T-helper 22 cell (primary cell): ENCODE data around the gene OR2T2.
"Not testable (repeated sequence)": the region's sequence is repeated elsewhere in the genome, so short reads cannot be mapped to it uniquely, and the experiment has no call there.

Source experiments
- DNase-seq: peaks from one replicate; pipeline ENCODE4 v3.0.0-alpha.2; 2020; ENCODE audit warnings: low read depth

Gene OR2T2

DNA sequence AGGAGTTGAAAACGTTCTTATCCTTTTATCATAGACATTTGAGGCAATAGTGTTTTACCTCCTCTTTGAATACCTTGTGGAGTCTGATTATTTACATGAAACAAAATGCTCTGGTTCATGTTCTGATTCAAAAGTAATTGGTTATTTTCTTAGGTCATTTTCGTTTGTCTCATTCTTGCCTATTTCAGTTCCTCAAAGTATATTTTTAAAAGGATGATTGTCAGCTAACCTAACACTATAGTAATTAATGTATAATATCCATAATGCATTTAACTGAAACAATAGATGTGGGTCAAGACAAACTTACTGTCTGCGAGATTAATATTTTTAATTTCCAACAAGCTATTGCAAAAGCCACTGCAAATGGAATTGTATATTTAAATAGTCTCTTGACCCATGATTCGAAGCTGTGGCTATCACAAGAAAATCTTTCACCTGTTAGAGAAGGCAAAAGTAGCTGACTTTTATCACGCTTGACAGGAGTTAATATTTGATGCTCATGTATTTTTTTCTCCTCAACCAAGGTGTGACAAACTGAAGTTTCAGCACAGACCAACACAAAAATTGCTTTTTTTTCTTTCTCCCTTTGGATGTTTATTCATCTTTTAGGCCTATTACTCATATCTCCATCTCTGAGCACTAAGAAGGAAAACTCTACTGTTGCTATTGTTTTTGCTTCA, 5.2 kb downstream of the OR2T2 start:
- not testable (repeated sequence) for DNase-seq

DNA sequence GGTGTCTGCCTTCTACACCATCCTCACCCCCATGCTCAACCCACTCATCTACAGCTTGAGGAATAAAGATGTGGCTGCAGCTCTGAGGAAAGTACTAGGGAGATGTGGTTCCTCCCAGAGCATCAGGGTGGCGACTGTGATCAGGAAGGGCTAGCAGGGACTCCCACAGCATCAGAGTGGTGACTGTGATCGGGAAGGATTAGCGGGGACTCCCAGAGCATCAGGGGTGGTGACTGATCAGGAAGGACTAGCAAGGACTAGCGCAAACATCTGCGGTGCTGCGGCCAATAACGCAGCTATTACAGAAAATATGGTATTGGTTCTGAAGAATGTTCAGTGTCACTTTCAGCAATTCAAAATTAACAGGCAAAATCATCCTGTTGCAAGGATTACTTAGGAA, 8.2 kb downstream of the OR2T2 start:
- DNase-seq: not testable (repeated sequence)

DNA sequence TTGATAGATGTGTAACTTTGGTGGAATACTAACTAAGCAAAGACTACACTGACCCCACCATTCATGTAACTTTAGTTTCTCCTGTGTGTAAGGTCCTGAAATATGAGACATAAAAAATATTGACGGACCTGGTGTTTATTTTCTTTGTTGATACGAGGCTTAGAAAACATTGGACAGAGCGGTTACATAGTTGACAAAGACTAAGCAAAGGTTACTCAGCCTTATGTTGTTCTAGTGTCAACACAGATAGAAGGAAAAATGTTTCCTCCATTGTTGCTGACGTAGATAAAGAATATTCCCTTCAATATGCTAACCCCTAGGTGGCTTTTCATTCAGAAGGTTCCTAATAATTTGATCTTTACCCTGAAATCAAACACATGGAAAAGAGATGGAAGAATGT, 9.6 kb downstream of the OR2T2 start:
- not testable (repeated sequence) for DNase-seq

DNA sequence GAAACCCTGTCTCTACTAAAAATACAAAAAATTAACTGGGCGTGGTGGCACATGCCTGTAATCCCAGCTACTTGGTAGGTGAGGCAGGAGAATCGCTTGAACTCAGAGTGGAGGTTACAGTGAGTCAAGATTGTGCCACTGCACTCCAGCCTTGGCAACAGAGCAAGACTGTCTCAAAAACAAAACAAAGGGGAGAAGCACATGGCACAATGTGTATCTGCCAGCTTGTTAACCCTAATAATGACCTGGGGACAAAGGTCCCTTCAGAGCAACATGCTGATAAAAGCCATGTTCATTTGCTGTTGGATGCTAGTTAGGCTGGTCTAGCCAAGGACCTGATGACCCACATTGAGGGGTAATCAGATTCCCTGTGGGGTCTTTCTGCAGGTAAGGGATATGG, 11.2 kb downstream of the OR2T2 start:
- DNase-seq: not testable (repeated sequence)

DNA sequence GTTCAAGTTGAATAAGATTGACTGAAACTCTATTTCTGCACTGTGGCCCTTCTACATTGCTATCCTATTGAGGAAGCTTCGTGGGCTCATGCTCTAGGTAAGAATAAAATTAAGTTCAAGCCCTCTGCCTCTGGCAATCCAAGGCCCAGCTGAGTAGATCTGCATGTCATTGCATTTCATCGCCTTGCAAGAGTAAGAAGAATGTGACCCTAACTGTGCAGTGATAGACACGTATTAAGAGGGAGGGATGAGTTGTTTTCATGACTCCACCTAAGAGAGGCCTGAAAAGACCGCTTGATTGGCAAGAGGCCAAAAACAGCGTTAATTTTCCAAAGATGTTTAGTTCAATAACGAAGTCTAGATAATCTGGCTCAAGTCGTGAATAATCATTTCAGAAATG, 13.7 kb downstream of the OR2T2 start:
- not testable (repeated sequence) for DNase-seq

DNA sequence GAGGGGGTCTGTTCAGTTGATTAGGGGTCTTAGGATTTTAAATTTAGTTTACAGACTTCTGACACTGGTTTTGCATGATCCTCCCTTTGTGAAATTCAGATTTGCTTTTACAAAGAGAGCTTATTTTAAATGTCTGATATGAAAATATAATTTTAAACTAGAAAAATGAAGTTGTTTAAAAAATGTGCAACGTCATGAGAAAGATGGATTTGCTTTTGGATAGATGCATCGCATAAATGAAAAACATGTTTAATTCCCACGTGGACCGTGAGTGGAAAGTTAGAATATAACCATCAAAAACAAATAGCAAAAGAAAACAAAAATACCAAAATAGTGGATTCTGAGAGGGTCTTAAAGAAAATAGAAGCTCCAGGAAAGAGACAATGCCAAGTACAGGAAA, 25.7 kb downstream of the OR2T2 start:
- DNase-seq: no peak

DNA sequence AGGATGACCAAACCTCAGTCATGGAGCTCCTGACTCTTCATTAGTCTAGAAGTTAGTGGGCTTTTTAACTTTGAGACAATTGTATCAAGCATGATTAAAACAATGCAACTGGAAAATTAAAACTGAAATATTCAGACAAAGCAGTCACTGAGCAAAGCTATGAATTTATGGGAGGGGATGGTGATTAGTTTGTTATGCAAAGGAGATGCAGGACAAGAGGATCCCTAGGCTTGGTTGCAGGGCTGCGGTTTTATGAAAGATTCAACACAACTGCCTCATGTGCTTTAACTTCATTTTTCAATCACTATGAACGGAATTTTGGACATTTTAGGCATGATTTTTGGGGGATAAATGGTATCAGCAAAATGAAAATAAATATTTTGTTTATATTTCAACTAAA, 26.7 kb downstream of the OR2T2 start:
- DNase-seq: not testable (repeated sequence)

DNA sequence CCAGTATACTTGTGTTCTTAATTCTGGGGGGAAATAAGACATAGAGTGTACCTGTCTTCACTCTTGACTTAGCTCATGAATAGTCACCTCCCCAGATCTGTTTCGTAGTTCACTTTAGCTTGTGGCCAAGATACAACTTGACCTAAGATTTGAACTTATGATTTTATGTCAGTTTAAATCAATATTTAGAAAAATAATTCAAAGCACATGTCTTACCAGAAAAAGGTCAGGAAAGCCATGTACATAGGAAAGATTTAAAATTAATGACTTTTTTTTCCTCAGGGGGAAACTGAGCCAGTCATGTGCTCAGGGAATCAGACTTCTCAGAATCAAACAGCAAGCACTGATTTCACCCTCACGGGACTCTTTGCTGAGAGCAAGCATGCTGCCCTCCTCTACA, 27.6 kb downstream of the OR2T2 start, which contains the start of gene OR2T3:
Gene OR2T3, plus strand, starts transcription at position 301 of the 400 bp plus-strand sequence. Its CDS starts 0 bp downstream, at position 301.
- DNase-seq: not testable (repeated sequence)

DNA sequence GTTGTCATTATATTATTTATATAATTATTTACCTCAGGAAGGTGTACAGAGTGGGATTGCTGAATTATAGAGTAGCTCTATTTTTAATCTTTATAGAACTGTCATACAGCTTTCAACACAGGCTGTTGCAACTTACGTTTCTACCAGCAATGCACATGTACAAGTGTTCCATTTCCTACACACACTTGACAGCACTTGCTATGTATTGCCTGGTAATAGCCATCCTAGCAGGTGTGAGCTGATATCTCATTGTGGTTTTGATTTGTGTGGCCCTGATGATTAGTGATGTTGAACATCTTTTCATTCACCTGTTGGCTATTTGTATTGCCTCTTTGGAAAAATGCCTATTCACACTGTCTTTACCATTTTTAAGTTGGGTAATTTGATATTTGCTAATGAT, 30.2 kb downstream of the OR2T2 start:
- not testable (repeated sequence) for DNase-seq

DNA sequence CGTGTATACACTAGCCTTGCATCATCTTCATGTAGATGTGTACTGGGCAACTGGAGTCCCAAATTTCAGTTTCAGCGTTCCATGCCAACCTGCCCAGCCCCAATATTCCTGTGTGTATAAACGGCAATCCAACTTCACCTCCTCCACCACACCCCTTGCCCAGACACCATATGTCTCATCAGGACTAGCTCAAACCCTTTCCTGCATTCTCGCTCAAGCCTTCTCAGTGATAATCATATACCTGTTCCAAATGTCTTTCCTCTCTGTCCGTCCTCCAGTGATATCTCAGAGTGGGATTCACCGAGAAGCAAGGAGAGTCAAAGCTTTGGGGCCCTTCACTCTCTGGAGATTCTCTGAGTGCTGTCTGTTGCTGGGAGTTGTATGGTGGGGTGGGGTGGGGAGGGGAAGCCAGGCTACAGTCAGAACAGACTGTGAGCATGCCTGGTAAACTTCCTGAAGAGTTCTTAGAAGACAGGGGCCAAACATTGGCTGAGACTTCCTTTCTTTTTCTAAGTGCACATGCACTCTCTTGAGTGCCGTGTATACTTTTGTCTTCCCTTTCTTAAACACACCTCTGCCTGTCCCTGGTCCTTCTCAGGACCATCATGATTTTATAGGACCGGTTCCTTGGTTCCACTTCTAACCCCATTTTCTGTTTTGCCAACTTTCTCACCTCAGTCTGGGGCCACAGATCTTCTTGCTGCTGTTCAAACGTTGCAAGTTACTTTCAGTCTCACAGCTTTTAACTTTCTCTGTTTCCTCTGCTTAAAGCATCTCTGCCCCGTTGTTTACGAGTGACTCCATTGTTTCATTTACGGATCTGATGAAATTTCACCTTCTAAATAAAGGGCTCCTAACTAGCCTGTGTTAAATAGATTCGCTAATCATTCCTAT, 36.5 kb downstream of the OR2T2 start:
- not testable (repeated sequence) for DNase-seq

DNA sequence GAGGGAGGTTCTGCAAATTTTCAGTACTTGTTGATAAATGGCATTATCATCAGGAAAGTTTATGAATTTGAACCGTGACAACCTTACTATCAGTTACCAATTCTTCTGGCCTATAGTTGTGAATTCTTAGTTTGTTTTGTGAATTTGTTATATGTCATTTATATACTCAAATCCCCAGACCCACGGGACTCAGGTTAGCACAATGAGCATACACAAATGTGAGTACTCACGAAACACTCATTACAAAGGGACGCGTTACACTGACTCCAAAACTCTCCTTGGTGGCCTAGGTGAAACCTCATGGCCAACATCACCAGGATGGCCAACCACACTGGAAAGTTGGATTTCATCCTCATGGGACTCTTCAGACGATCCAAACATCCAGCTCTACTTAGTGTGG, 42.9 kb downstream of the OR2T2 start, which contains the start of gene OR2T5:
Gene OR2T5, plus strand, starts transcription at position 301 of the 400 bp plus-strand sequence. Its CDS starts 0 bp downstream, at position 301.
- not testable (repeated sequence) for DNase-seq

DNA sequence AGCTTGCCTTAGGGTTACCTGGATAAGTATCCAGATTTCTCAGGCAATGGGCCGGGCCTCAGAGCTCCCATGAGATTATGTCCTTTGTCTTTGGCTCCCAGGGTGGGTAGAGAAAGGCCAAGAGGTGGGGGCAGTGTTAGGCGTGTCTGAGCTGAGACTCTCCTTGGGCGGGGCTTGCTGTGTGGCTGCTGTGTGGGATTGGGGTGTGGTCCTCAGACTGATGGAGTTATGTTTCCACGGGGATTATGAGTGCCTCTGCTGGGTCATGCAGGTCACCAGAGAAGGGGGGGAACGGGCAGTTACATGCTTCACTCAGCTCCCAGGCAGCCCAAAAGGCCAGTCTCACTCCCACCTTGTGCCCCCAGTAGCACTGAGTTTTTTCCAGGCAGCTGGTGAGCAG, 51.2 kb downstream of the OR2T2 start:
- DNase-seq: not testable (repeated sequence)

DNA sequence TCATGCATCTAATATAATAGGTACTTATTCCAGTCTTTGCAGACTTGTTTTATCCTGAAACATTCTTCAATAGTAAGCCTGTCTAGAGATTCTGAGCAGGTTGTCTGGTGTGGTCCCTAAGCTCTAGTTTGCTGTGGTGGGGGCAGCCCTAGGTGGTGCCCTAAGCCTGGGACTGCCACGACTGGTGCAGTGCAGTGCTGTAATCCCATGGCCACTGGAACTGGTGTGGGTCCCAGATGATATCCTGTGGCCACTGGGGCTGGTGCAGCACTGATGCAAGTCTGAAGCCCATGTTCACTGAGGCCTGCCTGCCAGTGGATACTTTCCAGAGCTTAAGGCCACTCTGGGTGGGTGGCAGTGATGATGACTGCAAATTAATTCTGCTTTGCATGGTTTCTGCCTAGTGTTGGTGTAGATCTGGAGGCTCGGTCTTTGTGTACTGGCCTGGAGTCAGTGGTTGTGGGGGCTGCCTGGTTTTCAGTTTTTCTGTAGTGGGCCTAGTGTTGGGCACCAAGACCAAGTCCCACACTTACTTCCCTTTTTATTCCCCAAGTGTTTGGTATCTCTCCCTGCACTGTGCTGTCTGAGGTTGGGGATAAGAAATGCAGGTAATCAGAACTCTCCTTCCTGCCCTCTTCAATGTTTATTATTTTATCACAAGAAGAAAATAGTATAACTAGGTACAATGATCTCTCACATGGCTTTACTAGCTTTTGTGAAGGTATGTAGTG, 55.0 kb downstream of the OR2T2 start:
- DNase-seq: not testable (repeated sequence)
